Fibroblast of skin of right biceps (primary cell): Measurements from ENCODE around the gene IL6R.
"Not testable (repeated sequence)": the region's sequence is repeated elsewhere in the genome, so short reads cannot be mapped to it uniquely, and the experiment has no call there.

ENCODE experiments used
- DNase-seq: peaks from one replicate; pipeline ENCODE4 v3.0.0-alpha.2; 2013

Gene IL6R

GRCh38 chr1:154485106-154485505, 80.0 kb downstream of the IL6R start:
- no peak for DNase-seq

- no peak for DNase-seq
These were observed 80.9 kb downstream of the IL6R start for GRCh38 chr1:154485910-154486496.

GRCh38 chr1:154486756-154487155, 81.6 kb downstream of the IL6R start:
- not testable (repeated sequence) for DNase-seq

GRCh38 chr1:154488922-154489321, 83.8 kb downstream of the IL6R start:
- DNase-seq, result no peak

- DNase-seq, result no peak
These were observed 84.6 kb downstream of the IL6R start for GRCh38 chr1:154489695-154490274.

GRCh38 chr1:154490317-154490716, 85.2 kb downstream of the IL6R start:
- DNase-seq, result no peak

GRCh38 chr1:154492115-154492514, 87.0 kb downstream of the IL6R start:
- DNase-seq, result no peak

GRCh38 chr1:154493276-154493675, 88.1 kb downstream of the IL6R start:
- no peak for DNase-seq

- DNase-seq, result no peak
These were observed 90.5 kb downstream of the IL6R start for GRCh38 chr1:154495496-154496273.

GRCh38 chr1:154496383-154496782, 91.2 kb downstream of the IL6R start:
- DNase-seq, result no peak

- peak; percentile 4 for DNase-seq
These were observed 92.1 kb downstream of the IL6R start for GRCh38 chr1:154497026-154497806.

GRCh38 chr1:154499446-154499845, 94.3 kb downstream of the IL6R start:
- DNase-seq, result no peak

GRCh38 chr1:154500533-154500932, 95.4 kb downstream of the IL6R start:
- no peak for DNase-seq

- no peak for DNase-seq
These were observed 96.4 kb downstream of the IL6R start for GRCh38 chr1:154501423-154502065.

GRCh38 chr1:154502066-154502743, 97.1 kb downstream of the IL6R start, which contains the start of the genes SHE and TDRD10:
SHE (minus strand) TSS chr1:154502412; CDS start chr1:154502026, 386 bp downstream.
TDRD10 (plus strand) TSS chr1:154502219; CDS start chr1:154506904, 4,685 bp downstream.
- DNase-seq, result no peak

GRCh38 chr1:154502744-154503115, 97.6 kb downstream of the IL6R start:
- DNase-seq, result no peak

- no peak for DNase-seq
These were observed 98.8 kb downstream of the IL6R start for GRCh38 chr1:154503898-154504297.

GRCh38 chr1:154512760-154513159, 107.6 kb downstream of the IL6R start:
- DNase-seq, result no peak

- DNase-seq, result no peak
These were observed 109.0 kb downstream of the IL6R start for GRCh38 chr1:154514066-154514553.

- DNase-seq, result no peak
These were observed 112.5 kb downstream of the IL6R start for GRCh38 chr1:154517661-154518060.
